ENCODE data around the gene RAD9A.

Gene RAD9A

DNA sequence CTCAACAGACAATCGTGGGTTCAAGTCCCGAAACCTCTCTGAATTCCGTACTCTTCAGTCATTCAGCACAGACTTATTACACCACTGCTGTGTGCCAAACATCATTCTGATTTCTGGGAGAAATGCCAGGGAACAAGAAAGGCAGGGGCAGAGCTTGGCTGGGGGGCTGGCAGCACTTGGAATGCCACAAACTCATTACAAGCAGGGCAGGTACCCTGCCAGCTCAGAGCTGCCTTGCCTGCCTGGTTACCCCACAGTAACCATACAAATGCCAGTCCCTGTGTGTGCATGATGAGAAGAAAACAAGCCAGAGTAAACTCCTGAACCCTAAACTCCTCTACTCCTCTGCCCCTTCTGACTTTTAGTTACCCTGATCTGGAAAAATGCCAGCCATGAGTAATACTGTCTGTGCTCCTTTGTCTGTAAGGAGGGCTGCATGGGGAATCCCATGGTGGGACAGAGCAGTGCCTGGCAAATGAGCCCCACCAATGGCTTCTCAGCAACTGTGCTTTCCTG is 6.9 kb upstream of the RAD9A start:
- Histone ChIP-seq H3K9ac (ENCODE audit: insufficient read length) (no peak overlapping the region), H3K4me3 (no peak overlapping the region), H3K9me3 (ENCODE audit: low read depth, low read length) (no peaks in the 10 kb centered on the region), H3K27ac (no peak overlapping the region), H3K36me3 (ENCODE audit: insufficient read depth, low read length) (no peaks in the 10 kb centered on the region)
- DNase-seq (ENCODE audit: low read depth, low spot score), result no peak
- TF ChIP-seq FOXP2 (optimal IDR thresholded peaks at IDR 0.05; ENCODE audit: control extremely low read depth, extremely low read length, insufficient read depth), result no peak
- no peak for TF ChIP-seq EZH2 (IDR thresholded peaks at IDR 0.05)
- TF ChIP-seq POLR2AphosphoS5 (IDR thresholded peaks at IDR 0.05; ENCODE audit: borderline replicate concordance, low read depth, low read length), result no peak

DNA sequence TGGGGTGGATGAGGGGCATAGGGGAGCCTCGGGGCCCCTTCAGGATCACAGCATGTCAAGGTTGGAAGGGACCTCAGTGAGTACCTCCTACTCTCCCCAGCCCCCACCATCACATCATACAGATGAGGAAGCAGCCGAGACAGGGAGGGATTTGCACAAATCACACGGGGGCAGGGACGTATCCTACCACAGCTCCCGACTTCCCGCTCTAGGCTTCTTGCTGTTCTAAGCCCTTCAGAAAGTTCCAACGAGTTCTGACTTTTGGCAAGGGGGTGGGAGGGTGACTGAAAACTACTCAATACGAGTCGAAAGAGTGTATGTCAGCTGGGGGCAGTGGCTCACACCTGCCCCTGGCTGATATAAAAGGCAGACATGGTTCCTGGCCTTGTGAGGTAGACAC is 4.7 kb upstream of the RAD9A start:
- Histone ChIP-seq H3K36me3 (ENCODE audit: insufficient read depth, low read length) (no peaks in the 10 kb centered on the region), H3K27ac (no peak overlapping the region), H3K9ac (ENCODE audit: insufficient read length) (no peak overlapping the region), H3K9me3 (ENCODE audit: low read depth, low read length) (no peaks in the 10 kb centered on the region), H3K4me3 (no peak overlapping the region)
- TF ChIP-seq EZH2 (IDR thresholded peaks at IDR 0.05), result no peak
- TF ChIP-seq FOXP2 (optimal IDR thresholded peaks at IDR 0.05; ENCODE audit: control extremely low read depth, extremely low read length, insufficient read depth), result no peak
- no peak for TF ChIP-seq POLR2AphosphoS5 (IDR thresholded peaks at IDR 0.05; ENCODE audit: borderline replicate concordance, low read depth, low read length)
- no peak for DNase-seq (ENCODE audit: low read depth, low spot score)

DNA sequence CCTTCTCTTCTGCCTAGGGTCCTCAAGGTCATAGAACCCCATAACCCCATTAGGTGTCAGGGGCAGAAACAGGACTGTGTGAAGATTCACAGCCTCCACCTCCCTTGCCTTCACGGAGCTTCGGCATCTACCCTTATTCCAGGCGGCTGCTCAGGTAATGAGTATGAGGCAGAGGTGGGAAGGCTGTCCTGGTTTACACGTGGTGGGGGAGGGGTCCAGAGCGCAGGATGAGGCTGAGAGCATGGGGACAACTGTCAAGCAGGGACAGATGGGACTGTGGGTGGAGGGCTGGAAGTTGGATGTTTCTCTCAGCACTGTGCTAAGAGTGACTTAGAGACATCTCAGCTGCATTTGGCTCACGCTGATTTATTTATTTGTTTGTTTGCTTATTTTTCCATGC is 4.3 kb upstream of the RAD9A start:
- no peaks in the 10 kb centered on the region for H3K36me3 ChIP-seq (ENCODE audit: insufficient read depth, low read length)
- no peak overlapping the region for H3K4me3 ChIP-seq
- TF ChIP-seq EZH2 (IDR thresholded peaks at IDR 0.05) (no peak), POLR2AphosphoS5 (IDR thresholded peaks at IDR 0.05; ENCODE audit: borderline replicate concordance, low read depth, low read length) (no peak), FOXP2 (optimal IDR thresholded peaks at IDR 0.05; ENCODE audit: control extremely low read depth, extremely low read length, insufficient read depth) (no peak)
- no peak overlapping the region for H3K9ac ChIP-seq (ENCODE audit: insufficient read length)
- DNase-seq (ENCODE audit: low read depth, low spot score), result no peak
- H3K9me3 ChIP-seq (ENCODE audit: low read depth, low read length), result no peaks in the 10 kb centered on the region
- no peak overlapping the region for H3K27ac ChIP-seq

DNA sequence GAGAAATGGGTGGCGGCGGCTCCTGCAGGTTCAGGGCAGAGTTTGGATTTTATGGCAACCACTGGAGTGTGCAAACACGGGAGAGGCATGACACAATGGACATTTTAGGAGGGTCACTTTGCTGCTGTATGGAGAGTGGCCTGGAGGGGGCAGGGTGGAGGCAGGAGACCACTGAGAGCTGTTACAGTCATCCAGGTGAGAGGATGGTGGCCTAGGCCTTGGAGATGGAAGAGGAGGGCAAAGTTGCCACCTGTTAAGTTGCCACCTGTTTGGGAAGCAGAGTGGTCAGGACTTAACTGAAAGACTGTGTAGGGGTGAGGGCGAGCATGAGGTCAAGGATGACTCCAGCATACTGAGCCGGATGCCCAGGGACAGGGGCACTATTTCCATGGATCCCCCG is 2.3 kb upstream of the RAD9A start:
- H3K9ac ChIP-seq (ENCODE audit: insufficient read length), result no peak overlapping the region
- no peak for DNase-seq (ENCODE audit: low read depth, low spot score)

DNA sequence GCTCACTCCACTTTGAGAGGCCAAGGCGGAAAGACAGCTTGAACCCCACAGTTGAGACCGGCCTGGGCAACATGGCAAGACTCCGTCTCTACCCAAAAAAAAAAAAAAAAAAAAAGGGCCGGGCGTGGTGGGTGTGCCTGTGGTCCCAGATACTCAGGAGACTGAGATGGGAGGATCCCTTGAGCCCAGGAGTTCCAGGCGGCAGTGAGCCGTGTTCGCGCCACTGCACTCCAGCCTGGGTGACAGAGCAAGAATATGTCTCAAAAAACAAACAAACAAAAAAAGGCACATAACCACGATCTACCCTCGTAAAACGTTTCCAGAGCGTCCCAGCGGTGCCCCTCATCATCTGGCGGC is 861 bp upstream of the RAD9A start:
- DNase-seq (ENCODE audit: low read depth, low spot score), result no peak
- Histone ChIP-seq H3K36me3 (ENCODE audit: insufficient read depth, low read length) (peaks cover 15% of the 10 kb centered on the region; the same call in 1 of the 2 replicates), H3K4me3 (peak overlapping the region; percentile 99), H3K27ac (peak overlapping the region; percentile 91), H3K9ac (ENCODE audit: insufficient read length) (peak overlapping the region; percentile 99), H3K9me3 (ENCODE audit: low read depth, low read length) (no peaks in the 10 kb centered on the region)
- TF ChIP-seq FOXP2 (optimal IDR thresholded peaks at IDR 0.05; ENCODE audit: control extremely low read depth, extremely low read length, insufficient read depth) (no peak), EZH2 (IDR thresholded peaks at IDR 0.05) (no peak), POLR2AphosphoS5 (IDR thresholded peaks at IDR 0.05; ENCODE audit: borderline replicate concordance, low read depth, low read length) (no peak)

More for the DNA sequence above, 2.3 kb upstream of the RAD9A start:
- no peak overlapping the region for H3K27ac ChIP-seq
- TF ChIP-seq POLR2AphosphoS5 (IDR thresholded peaks at IDR 0.05; ENCODE audit: borderline replicate concordance, low read depth, low read length), result no peak
- no peak for TF ChIP-seq EZH2 (IDR thresholded peaks at IDR 0.05)
- TF ChIP-seq FOXP2 (optimal IDR thresholded peaks at IDR 0.05; ENCODE audit: control extremely low read depth, extremely low read length, insufficient read depth), result no peak
- no peaks in the 10 kb centered on the region for H3K9me3 ChIP-seq (ENCODE audit: low read depth, low read length)
- no peak overlapping the region for H3K4me3 ChIP-seq
- H3K36me3 ChIP-seq (ENCODE audit: insufficient read depth, low read length), result peaks cover 10% of the 10 kb centered on the region; the same call in 1 of the 2 replicates

DNA sequence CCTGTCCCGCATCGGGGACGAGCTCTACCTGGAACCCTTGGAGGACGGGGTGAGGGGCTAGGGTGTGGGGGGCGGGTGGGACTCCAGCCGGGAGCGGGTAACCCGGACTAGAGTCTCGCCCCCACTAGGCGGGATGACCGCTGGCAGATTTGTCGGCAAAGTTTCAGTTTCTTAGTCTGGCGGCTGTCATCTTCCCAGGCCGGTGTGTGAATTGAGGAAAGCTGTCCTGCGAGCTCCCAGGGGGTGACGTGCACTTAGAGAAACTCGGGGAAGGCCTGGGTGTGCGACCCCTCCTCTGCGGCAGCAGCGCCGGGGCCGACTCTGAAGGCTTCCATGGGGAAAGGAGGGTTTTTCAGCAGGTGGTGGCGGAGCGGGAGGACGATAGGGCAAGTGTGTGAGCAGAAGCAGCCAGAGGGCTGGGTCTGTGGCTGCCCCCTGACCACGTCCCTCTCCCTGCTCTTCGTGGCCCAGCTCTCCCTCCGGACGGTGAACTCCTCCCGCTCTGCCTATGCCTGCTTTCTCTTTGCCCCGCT is 463 bp downstream of the RAD9A start:
- TF ChIP-seq EZH2 (IDR thresholded peaks at IDR 0.05) (no peak), POLR2AphosphoS5 (IDR thresholded peaks at IDR 0.05; ENCODE audit: borderline replicate concordance, low read depth, low read length) (no peak), FOXP2 (optimal IDR thresholded peaks at IDR 0.05; ENCODE audit: control extremely low read depth, extremely low read length, insufficient read depth) (no peak)
- Histone ChIP-seq H3K27ac (no peak overlapping the region), H3K4me3 (peak overlapping the region; percentile 99), H3K9me3 (ENCODE audit: low read depth, low read length) (no peaks in the 10 kb centered on the region), H3K9ac (ENCODE audit: insufficient read length) (peak overlapping the region; percentile 99), H3K36me3 (ENCODE audit: insufficient read depth, low read length) (peaks cover 27% of the 10 kb centered on the region; the same call in 1 of the 2 replicates)
- no peak for DNase-seq (ENCODE audit: low read depth, low spot score)

DNA sequence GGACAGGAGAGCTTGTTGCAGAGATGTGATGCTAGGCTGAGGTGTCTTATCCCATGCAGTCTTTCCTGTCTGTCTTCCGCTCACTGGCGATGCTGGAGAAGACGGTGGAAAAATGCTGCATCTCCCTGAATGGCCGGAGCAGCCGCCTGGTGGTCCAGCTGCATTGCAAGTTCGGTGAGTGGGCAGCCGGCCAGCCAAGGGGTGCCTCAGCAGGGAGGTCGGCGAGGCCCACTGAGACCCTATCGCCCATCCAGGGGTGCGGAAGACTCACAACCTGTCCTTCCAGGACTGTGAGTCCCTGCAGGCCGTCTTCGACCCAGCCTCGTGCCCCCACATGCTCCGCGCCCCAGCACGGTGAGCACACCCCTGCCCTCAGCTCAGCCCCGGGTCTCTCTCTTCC is 1.7 kb downstream of the RAD9A start:
- no peaks in the 10 kb centered on the region for H3K9me3 ChIP-seq (ENCODE audit: low read depth, low read length)
- TF ChIP-seq POLR2AphosphoS5 (IDR thresholded peaks at IDR 0.05; ENCODE audit: borderline replicate concordance, low read depth, low read length) (no peak), FOXP2 (optimal IDR thresholded peaks at IDR 0.05; ENCODE audit: control extremely low read depth, extremely low read length, insufficient read depth) (no peak), EZH2 (IDR thresholded peaks at IDR 0.05) (no peak)
- no peak overlapping the region for H3K9ac ChIP-seq (ENCODE audit: insufficient read length)
- H3K4me3 ChIP-seq, result no peak overlapping the region
- peaks cover 39% of the 10 kb centered on the region for H3K36me3 ChIP-seq (ENCODE audit: insufficient read depth, low read length)
- H3K27ac ChIP-seq, result no peak overlapping the region
- no peak for DNase-seq (ENCODE audit: low read depth, low spot score)

DNA sequence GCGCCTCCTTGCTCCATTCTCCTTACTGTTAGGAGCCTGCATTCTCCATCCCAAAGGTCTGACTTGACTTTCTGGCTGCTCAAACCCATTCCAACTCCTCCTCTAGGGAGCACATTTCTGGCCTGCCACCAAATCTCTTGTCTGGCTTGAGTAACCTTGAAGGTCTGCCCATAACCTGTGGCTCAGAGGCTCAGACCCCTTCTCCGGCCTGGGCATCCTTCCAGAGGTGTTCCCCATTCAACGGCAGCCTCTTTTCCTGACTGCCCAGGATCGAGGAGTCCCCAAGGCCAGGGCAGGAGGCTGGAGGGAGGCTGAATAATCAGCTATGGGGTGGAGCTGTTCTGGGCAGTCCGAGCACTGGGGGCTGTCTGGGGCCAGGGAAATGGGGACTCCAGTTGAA is 2.2 kb downstream of the RAD9A start:
- DNase-seq (ENCODE audit: low read depth, low spot score), result no peak
- Histone ChIP-seq H3K27ac (no peak overlapping the region), H3K9ac (ENCODE audit: insufficient read length) (no peak overlapping the region), H3K9me3 (ENCODE audit: low read depth, low read length) (no peaks in the 10 kb centered on the region), H3K4me3 (no peak overlapping the region), H3K36me3 (ENCODE audit: insufficient read depth, low read length) (peaks cover 44% of the 10 kb centered on the region)
- no peak for TF ChIP-seq POLR2AphosphoS5 (IDR thresholded peaks at IDR 0.05; ENCODE audit: borderline replicate concordance, low read depth, low read length)
- no peak for TF ChIP-seq FOXP2 (optimal IDR thresholded peaks at IDR 0.05; ENCODE audit: control extremely low read depth, extremely low read length, insufficient read depth)
- TF ChIP-seq EZH2 (IDR thresholded peaks at IDR 0.05), result no peak
